ENCODE data around the gene RIC1. TPM values are rescaled to one million over a fixed set of nuclear protein-coding genes. Genes with fewer than 3 reads are reported as not detected.
A peak's percentile ranks its signal among the peaks of the same experiment; 100 is the strongest.

Gene RIC1
- total and polyA plus RNA-seq, 2 of the 13 experiments (the other 11 are each of a cell fraction or from before 2014, with no cell fraction given): 18.2 to 19.0 TPM

DNA sequence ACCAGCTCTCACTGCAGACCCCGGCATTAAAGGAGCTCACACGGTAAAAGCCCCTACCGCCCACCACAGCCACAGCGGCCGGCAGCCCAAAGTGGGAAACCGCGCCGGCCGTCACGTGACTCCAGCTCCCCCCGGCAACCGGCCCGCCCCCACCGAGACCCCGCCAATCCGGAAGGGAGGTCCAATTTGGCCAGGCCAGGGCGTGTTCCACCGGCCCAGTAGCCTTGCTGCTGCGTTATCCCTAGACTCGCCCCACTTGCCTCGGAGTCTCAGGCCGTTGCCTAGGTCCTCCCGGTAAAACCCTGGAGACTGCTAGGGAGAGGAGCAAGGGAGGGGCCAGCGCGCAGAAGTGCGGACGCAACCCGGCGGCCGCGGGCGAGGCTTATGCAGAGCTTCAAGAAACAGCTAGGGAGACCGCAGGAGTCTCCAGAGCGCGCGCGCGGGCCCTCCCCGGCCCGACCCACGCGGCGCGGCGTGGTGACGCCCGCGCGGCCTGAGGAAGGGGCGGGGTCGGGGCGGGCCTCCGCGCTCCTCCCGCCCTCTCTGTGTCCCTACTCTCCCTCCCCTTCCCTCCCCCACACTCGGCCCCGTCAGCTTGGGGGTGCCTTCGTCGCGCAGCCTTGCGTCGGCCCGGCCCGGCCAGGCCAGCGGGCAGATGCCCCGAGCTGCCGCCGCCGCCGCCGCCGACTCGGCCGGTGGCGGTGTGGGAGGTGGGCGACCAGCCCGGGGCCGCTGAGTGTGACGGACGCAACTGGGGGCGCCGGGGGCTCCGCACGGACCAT lies at the start of gene RIC1 (continued):
- TF ChIP-seq ZNF276 (CRISPR knock-in tag; IDR thresholded peaks at IDR 0.05; ENCODE audit: low read depth) (0 out of 2 replicates have a peak, but pooled peaks have one; percentile 19), HNRNPK (IDR thresholded peaks at IDR 0.05; ENCODE audit: low read depth, low read length, poor library complexity, severe bottlenecking) (peak; percentile 80), ZNF839 (CRISPR knock-in tag; IDR thresholded peaks at IDR 0.05; ENCODE audit: borderline replicate concordance) (peak; percentile 44; the same call in 1 of the 2 replicates), KLF16 (CRISPR knock-in tag; IDR thresholded peaks at IDR 0.05) (0 out of 4 replicates have a peak, but pooled peaks of 1 of the 2 experiments have one; percentile 11), EP300 (IDR thresholded peaks at IDR 0.05; ENCODE audit: low read depth in 2 of 2, low read length in 2 of 2) (0 out of 4 replicates have a peak, but pooled peaks of 1 of the 2 experiments have one; percentile 8), EP300 (CRISPR knock-in tag; IDR thresholded peaks at IDR 0.05; ENCODE audit: borderline replicate concordance) (no peak), ASH2L (IDR thresholded peaks at IDR 0.05; ENCODE audit: insufficient read length, low read depth, low read length) (peak; percentile 20), SALL2 (CRISPR knock-in tag; IDR thresholded peaks at IDR 0.05) (peak; percentile 77; the same call in 1 of the 2 replicates), SNAPC2 (CRISPR knock-in tag; IDR thresholded peaks at IDR 0.05) (no peak), LCORL (IDR thresholded peaks at IDR 0.05) (no peak), LCORL (CRISPR knock-in tag; IDR thresholded peaks at IDR 0.05) (peak; percentile 70; the same call in 1 of the 2 replicates), ZNF770 (CRISPR knock-in tag; IDR thresholded peaks at IDR 0.05) (peak; percentile 51), ZNF674 (CRISPR knock-in tag; IDR thresholded peaks at IDR 0.05; ENCODE audit: low read depth) (0 out of 2 replicates have a peak, but pooled peaks have one; percentile 62), DNMT3B (CRISPR knock-in tag; conservative IDR thresholded peaks at IDR 0.05) (peak; percentile 55; the same call in 1 of the 2 replicates), ZNF556 (CRISPR knock-in tag; IDR thresholded peaks at IDR 0.05; ENCODE audit: borderline replicate concordance) (0 out of 2 replicates have a peak, but pooled peaks have one; percentile 31), CBX1 (IDR thresholded peaks at IDR 0.05; ENCODE audit: low read depth) (peak; percentile 42), KLF12 (CRISPR knock-in tag; IDR thresholded peaks at IDR 0.05; ENCODE audit: borderline replicate concordance) (peak; percentile 15; the same call in 1 of the 2 replicates), ZNF337 (CRISPR knock-in tag; IDR thresholded peaks at IDR 0.05; ENCODE audit: borderline replicate concordance, low read depth) (no peak), SRSF4 (IDR thresholded peaks at IDR 0.05; ENCODE audit: low read depth, low read length, poor library complexity, severe bottlenecking) (no peak), GATAD1 (CRISPR knock-in tag; IDR thresholded peaks at IDR 0.05) (peak; percentile 41; the same call in 1 of the 2 replicates)
